Measurements from ENCODE around the gene MOB4.

MOB4 gene

DNA sequence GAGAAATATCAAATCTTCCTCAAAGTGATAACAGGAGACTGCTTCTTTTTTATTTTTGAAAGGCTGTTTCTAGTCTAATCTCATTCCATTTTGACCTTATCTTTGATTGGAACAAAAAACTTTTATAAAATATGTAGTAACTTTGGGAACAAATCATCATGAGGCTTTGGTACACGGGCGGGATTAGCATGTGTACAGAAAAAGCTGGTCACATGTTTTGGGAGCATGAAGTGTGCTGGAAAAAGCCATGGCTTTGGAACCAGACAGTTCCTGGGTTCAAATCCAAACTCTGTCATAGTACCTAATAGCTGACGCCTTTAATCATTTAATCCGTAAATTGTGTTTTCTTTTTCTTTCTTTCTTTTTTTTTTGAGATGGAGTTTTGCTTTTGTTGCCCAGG, 81.3 kb downstream of the MOB4 start:
- no peak for DNase-seq

DNA sequence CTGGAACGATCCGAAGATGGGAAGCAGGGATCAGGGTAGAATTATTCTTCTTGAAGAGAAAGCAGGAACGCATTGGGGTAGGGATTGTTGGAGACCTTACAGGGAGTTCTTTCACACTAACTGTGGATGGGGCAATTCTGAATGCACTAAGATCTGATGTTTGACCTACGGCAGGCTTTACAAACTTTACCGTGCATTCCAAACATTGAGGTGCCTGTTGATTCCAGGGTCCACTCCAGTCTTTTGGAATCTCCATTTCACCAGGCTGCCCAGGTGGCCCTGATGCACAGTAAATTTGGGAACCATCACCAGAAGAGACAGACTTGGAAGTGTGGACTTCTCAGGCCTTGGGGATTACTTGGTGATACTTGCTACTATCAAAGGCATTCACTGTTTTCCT, 82.6 kb downstream of the MOB4 start:
- DNase-seq: no peak

DNA sequence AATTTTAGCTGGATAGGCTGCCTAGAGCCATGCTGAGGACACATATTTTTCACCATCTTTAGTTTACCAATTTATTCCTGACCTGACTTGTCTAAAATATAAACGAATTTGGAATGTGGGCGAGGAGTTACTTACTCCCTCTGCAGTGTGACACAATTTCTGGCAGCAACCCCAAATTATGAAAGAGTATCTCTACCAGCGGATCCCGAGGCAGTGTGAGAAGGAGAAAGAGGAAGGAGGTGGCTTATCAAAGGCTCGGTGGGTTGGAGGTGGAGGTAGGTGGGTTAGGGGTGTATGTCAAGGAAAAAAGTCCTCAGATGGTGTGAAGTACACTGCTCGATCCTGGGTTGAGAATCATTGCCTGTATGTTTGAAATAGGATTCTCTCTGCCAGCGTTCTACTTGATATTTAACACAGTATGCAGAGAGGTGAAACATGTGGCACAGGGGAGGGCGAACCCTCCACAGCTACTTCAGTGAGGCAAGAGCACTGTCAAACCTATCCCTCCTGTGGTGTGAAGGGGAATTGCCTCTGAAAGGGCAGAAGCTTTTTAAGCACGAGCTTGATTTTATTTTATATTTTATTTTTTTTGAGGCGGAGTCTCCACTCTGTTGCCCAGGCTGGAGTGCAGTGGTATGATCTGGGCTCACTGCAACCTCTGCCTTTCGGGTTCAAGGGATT, 83.6 kb downstream of the MOB4 start:
- DNase-seq: no peak

DNA sequence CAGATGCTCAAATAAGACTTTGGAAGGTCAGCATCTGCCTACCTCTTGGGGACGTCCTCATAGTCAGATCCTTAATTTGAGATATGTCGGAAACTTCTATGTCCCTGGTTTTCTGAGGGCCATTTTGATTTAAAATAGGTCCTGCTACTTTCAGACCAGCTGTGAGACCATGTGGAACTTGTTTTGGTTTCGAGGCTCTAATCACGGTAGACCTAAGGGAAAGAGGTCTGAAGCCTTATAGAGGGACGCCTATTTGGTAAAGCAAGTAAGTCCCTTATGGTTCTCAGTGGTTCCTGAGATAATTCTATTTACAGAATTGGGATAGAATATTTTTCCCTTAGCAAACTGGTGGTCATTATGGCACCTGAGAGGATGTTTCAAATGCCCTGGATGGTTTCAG, 84.4 kb downstream of the MOB4 start:
- DNase-seq: no peak

DNA sequence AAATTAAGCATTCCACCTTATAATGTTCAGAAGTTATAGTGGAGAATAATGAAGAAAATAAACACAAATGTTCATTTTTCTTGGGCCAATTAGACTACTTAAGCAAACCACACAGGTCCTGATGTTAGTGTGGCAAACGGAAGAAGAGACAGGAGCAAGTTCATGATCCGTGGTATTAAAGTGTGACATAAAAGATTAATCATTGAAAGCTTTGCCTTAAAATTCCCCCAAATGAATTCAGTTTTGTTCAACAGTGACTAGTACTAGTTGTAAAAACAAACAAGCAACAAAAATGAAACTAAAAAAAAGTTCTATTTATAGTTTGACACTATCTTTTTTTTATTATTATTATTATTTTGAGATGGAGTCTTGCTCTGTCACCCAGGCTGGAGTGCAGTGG, 85.9 kb downstream of the MOB4 start:
- no peak for DNase-seq

All from activated CD4-positive, CD25-positive, alpha-beta regulatory T cell treated with anti-CD3 and anti-CD28 coated beads, Interleukin-2, amount 50 U/mL, for 72 hours (primary cell).